ENCODE measurements around the gene SPPL3.

Gene SPPL3

GRCh38 chr12:120814903-120815429 lies 89.2 kb downstream of the SPPL3 start:
- ChIA-PET CTCF (interaction anchor here (0.8 to 1.3 kb wide), 3 partner anchors 166 to 215 kb away, joined by 3 to 4 read pairs (median 3); no protein-coding TSS in a partner anchor), POLR2A (no interaction called here)
- H3K4me3 ChIP-seq (ENCODE audit: low read depth, low read length): no peak overlapping the region
- H3K36me3 ChIP-seq (ENCODE audit: control insufficient read depth in 2 of 2, insufficient read depth in 1 of 2, low read length in 2 of 2): no peaks in the 10 kb centered on the region; a peak in 2 of 3 replicates
- no peaks in the 10 kb centered on the region for H3K9me3 ChIP-seq (ENCODE audit: control insufficient read depth, insufficient read depth, low read depth, low read length)
- no peak overlapping the region for H3K27ac ChIP-seq (ENCODE audit: extremely low read depth, low read depth, low read length)
- H3K4me1 ChIP-seq (ENCODE audit: control insufficient read depth, insufficient read depth, low read length): peaks cover 20% of the 10 kb centered on the region
- TF ChIP-seq SCRT2 (tag by site-specific recombination; IDR thresholded peaks at IDR 0.05) (peak; percentile 55), PRDM10 (tag by site-specific recombination; IDR thresholded peaks at IDR 0.05) (peak; percentile 71), YY2 (tag by site-specific recombination; IDR thresholded peaks at IDR 0.05) (no peak), ZNF837 (tag by site-specific recombination; IDR thresholded peaks at IDR 0.05) (no peak), ZNF266 (tag by site-specific recombination; IDR thresholded peaks at IDR 0.05; ENCODE audit: low read depth) (no peak), ZNF391 (tag by site-specific recombination; IDR thresholded peaks at IDR 0.05; ENCODE audit: borderline replicate concordance, low read depth) (no peak), SETDB1 (IDR thresholded peaks at IDR 0.05; ENCODE audit: insufficient read length, low read length) (no peak), KLF9 (tag by site-specific recombination; IDR thresholded peaks at IDR 0.05; ENCODE audit: low read depth) (no peak), ZNF548 (tag by site-specific recombination; IDR thresholded peaks at IDR 0.05) (no peak), ZNF830 (tag by site-specific recombination; IDR thresholded peaks at IDR 0.05; ENCODE audit: low read depth) (no peak), ZBTB11 (tag by site-specific recombination; conservative IDR thresholded peaks at IDR 0.05; ENCODE audit: low read depth) (no peak), ZBTB26 (tag by site-specific recombination; optimal IDR thresholded peaks at IDR 0.05) (no peak), ZFP69B (tag by site-specific recombination; IDR thresholded peaks at IDR 0.05) (no peak), MEIS1 (CRISPR knock-in tag; IDR thresholded peaks at IDR 0.05; ENCODE audit: borderline replicate concordance) (no peak), ZNF302 (tag by site-specific recombination; IDR thresholded peaks at IDR 0.05; ENCODE audit: low read depth) (no peak), IKZF3 (tag by site-specific recombination; IDR thresholded peaks at IDR 0.05) (no peak), ZFP37 (tag by site-specific recombination; IDR thresholded peaks at IDR 0.05) (no peak), ZBTB7A (tag by site-specific recombination; IDR thresholded peaks at IDR 0.05; ENCODE audit: low read depth) (no peak), ZNF560 (tag by site-specific recombination; IDR thresholded peaks at IDR 0.05; ENCODE audit: borderline replicate concordance) (no peak), ZNF18 (tag by site-specific recombination; IDR thresholded peaks at IDR 0.05) (0 out of 2 replicates have a peak, but pooled peaks have one; percentile 46), ZNF239 (tag by site-specific recombination; IDR thresholded peaks at IDR 0.05) (no peak), ZBTB8A (tag by site-specific recombination; IDR thresholded peaks at IDR 0.05) (no peak), ZNF311 (tag by site-specific recombination; IDR thresholded peaks at IDR 0.05; ENCODE audit: borderline replicate concordance) (no peak), ZNF704 (tag by site-specific recombination; IDR thresholded peaks at IDR 0.05) (no peak), WT1 (tag by site-specific recombination; IDR thresholded peaks at IDR 0.05) (no peak), OVOL3 (tag by site-specific recombination; IDR thresholded peaks at IDR 0.05) (no peak), ZNF404 (tag by site-specific recombination; IDR thresholded peaks at IDR 0.05) (no peak)

All from HEK293 (cell line).